A549 (cell line): ENCODE data around the gene SLC22A16. TPM values are rescaled to one million over a fixed set of nuclear protein-coding genes. Genes with fewer than 3 reads are reported as not detected.

Experiments used
- ATAC-seq, 2 experiments: fragments of 200-7000 bp in 1 of 2; fragments of >200 bp in 1 of 2; cut with Nextera tagmentation in 1 of 2; cut with Tn5 transposase in 1 of 2; 3 replicates each; pipeline versions ENCODE4 v1.8.0 to v1.9.1; 2018 to 2020; ENCODE audit warnings: mild to moderate bottlenecking in 1 of 2, moderate library complexity in 1 of 2
- CTCF ChIA-PET: fragments of 300-600 bp; sonication (Branson Sonifier 250); formaldehyde crosslinking; extraction: SDS; loops from one replicate; lab custom pipeline; 2021; ENCODE audit warnings: antibody characterized with exemption, inconsistent platforms; lab: Yijun Ruan, JAX
- POLR2A ChIA-PET: fragments of 350-600 bp; formaldehyde crosslinking; extraction: SDS; loops from one replicate; lab custom pipeline; 2021; ENCODE audit warnings: antibody characterized with exemption, inconsistent platforms; lab: Yijun Ruan, JAX
- DNase-seq, 2 experiments: peaks; one replicate each; pipeline versions ENCODE4 v3.0.0 to v3.0.0-alpha.2; 2011 to 2016; ENCODE audit warnings: low read depth in 1 of 2, low spot score in 1 of 2
- FAIRE-seq: peaks from 2 replicates; lab custom pipeline; 2011; peaks lifted over from hg19 to GRCh38; lab: Jason Lieb, UNC
- H3K27ac ChIP-seq, 2 experiments: fragments of >200 bp; sonication (Bioruptor Twin); formaldehyde crosslinking; 3 replicates each; pipeline ENCODE4 v1.5.1; 2016 to 2017
- H3K4me1 ChIP-seq: fragments of >200 bp; sonication (Bioruptor Twin); formaldehyde crosslinking; 3 replicates; pipeline ENCODE4 v1.6.1; 2016
- H3K4me2 ChIP-seq: fragments of >200 bp; sonication (Bioruptor Twin); formaldehyde crosslinking; 3 replicates; pipeline ENCODE4 v1.6.1; 2016
- H3K4me3 ChIP-seq: fragments of >200 bp; sonication (Bioruptor Twin); formaldehyde crosslinking; 3 replicates; pipeline ENCODE4 v1.5.1; 2016
- H3K9me3 ChIP-seq: fragments of >200 bp; sonication (Bioruptor Twin); formaldehyde crosslinking; 3 replicates; pipeline ENCODE4 v1.6.1; 2016
- CBX2 ChIP-seq: fragments of 200-600 bp; sonication (generic); IDR thresholded peaks from 2 replicates; pipeline ENCODE4 v1.6.1; 2016; ENCODE audit warnings: low read depth, mild to moderate bottlenecking, borderline replicate concordance
- ESRRA ChIP-seq: fragments of 150-350 bp; IDR thresholded peaks from 2 replicates; pipeline ENCODE4 v1.6.1; 2014; ENCODE audit warnings: mild to moderate bottlenecking, low read length, borderline replicate concordance
- GATA3 ChIP-seq: IDR thresholded peaks from 2 replicates; pipeline ENCODE4 v1.6.1; 2012; ENCODE audit warnings: borderline replicate concordance
- HDAC2 ChIP-seq: fragments of 200-600 bp; sonication (generic); IDR thresholded peaks from 2 replicates; pipeline ENCODE4 v1.6.1; 2016
- HEYL ChIP-seq: fragments of 250-450 bp; sonication (Bioruptor Pico); IDR thresholded peaks from 2 replicates; pipeline ENCODE4 v1.8.0; 2021; ENCODE audit warnings: mild to moderate bottlenecking, moderate library complexity
- HOXA7 ChIP-seq: fragments of 250-450 bp; sonication (Bioruptor Pico); IDR thresholded peaks from 2 replicates; pipeline ENCODE4 v1.5.0; 2020; ENCODE audit warnings: mild to moderate bottlenecking, moderate library complexity
- MAZ ChIP-seq: fragments of 150-350 bp; IDR thresholded peaks from 2 replicates; pipeline ENCODE4 v1.6.1; 2014; ENCODE audit warnings: antibody characterized with exemption, low read depth, low read length, borderline replicate concordance
- RARB ChIP-seq: fragments of 250-450 bp; sonication (Bioruptor Pico); IDR thresholded peaks from 2 replicates; pipeline ENCODE4 v1.8.0; 2021; ENCODE audit warnings: mild to moderate bottlenecking, moderate library complexity
- RFX5 ChIP-seq: fragments of 450-650 bp; IDR thresholded peaks from 2 replicates; pipeline ENCODE4 v1.7.1; 2014; ENCODE audit warnings: antibody characterized with exemption, mild to moderate bottlenecking, moderate library complexity
- WGBS: methylation state at CpG from one replicate; pipeline ENCODE4 v1.1.6; 2017; ENCODE audit errors: missing lambda C conversion rate; 5-methylcytosine and 5-hydroxymethylcytosine counted together
- polyA plus RNA-seq, 4 experiments: library from polyadenylated mRNA; depleted of rRNA in 3 of 4; stranded (reverse); fragments of >200 nt; fragmentation: RNase III in 1 of 4; extraction: RNeasy Plus Mini Kit Qiagen cat#74134 plus additional on column Dnase treatment in 1 of 4; gene quantifications; 2 replicates in 3 of 4; 3 replicates in 1 of 4; pipeline ENCODE4 v1.2.3, GENCODE V29; 2011 to 2017
- TF ChIP-seq, protein P1 (sequence below): fragments of 200-600 bp; sonication (generic); IDR thresholded peaks from 2 replicates; pipeline ENCODE4 v1.6.1; 2016; ENCODE audit warnings: antibody characterized with exemption, mild to moderate bottlenecking, moderate library complexity

Gene SLC22A16
- polyA plus RNA-seq, 2 of the 4 experiments (the other 2 are of a cell fraction), result not detected

DNA sequence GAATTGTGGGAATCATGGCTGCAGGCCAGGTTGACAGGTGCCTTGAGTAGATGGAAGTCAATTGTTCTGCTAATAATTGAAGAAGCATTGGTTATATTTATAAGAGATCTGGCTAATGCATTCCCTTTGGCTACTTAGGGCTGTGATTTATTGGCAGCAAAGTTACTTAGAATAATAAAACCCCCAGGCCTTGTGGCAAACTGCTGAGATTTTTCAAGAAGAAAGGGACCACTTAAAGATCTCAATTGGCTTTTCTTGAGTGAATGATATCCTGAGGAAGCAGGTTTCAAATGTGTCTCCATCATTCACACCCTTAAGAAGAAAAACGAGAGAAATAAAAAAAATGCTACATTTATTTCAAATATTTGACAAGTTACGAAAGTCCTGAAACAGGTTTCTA, 88.4 kb downstream of the SLC22A16 start (continued):
- no peak for TF ChIP-seq MAZ
- no peak for TF ChIP-seq CBX2
- TF ChIP-seq RFX5, result no peak
- TF ChIP-seq HDAC2, result no peak

DNA sequence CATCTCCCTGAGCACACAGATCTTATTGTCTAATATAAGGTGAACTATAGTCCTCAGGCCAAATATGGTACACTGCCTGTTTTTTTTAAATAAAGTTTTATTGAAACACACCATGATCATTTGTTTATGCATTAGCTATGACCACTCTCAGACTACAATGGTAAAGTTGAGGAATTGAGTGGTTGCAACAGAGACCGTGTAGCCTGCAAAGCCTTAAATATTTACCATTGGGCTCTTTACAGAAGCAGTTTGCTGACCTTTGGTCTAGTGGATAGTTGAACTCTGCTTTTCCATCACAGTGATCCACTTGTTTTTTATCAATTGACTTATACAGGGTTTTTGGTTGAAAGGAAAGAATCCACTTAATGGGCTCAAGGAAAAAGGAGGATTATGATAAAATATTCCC, 91.0 kb downstream of the SLC22A16 start:
- Histone ChIP-seq H3K4me1 (no peaks in the 10 kb centered on the region), H3K4me3 (no peak overlapping the region), H3K4me2 (no peak overlapping the region), H3K9me3 (no peaks in the 10 kb centered on the region), H3K27ac (no peak overlapping the region)
- TF ChIP-seq HEYL (CRISPR knock-in tag) (no peak), CBX2 (no peak)
- 74% methylated on average over 1 of the region's 1 CpG for WGBS
- CTCF ChIA-PET, result interaction anchor here (0.7 to 0.9 kb wide), 2 partner anchors 36 to 681 kb away, joined by 3 read pairs; no protein-coding TSS in a partner anchor
- POLR2A ChIA-PET, result no interaction called here
- ATAC-seq, result no peak
- FAIRE-seq, result no peak
- DNase-seq, result no peak

GRCh38 chr6:110378552-110378951, 97.9 kb downstream of the SLC22A16 start:
- no peak overlapping the region for H3K4me2 ChIP-seq
- CTCF ChIA-PET, result no interaction called here
- no peak overlapping the region for H3K4me3 ChIP-seq
- no peak for FAIRE-seq
- POLR2A ChIA-PET, result no interaction called here
- no peak overlapping the region for H3K27ac ChIP-seq
- H3K4me1 ChIP-seq, result no peaks in the 10 kb centered on the region
- no peak for TF ChIP-seq RARB (CRISPR knock-in tag)
- no peak for TF ChIP-seq HOXA7
- no peak for TF ChIP-seq GATA3
- TF ChIP-seq, protein P1, sequence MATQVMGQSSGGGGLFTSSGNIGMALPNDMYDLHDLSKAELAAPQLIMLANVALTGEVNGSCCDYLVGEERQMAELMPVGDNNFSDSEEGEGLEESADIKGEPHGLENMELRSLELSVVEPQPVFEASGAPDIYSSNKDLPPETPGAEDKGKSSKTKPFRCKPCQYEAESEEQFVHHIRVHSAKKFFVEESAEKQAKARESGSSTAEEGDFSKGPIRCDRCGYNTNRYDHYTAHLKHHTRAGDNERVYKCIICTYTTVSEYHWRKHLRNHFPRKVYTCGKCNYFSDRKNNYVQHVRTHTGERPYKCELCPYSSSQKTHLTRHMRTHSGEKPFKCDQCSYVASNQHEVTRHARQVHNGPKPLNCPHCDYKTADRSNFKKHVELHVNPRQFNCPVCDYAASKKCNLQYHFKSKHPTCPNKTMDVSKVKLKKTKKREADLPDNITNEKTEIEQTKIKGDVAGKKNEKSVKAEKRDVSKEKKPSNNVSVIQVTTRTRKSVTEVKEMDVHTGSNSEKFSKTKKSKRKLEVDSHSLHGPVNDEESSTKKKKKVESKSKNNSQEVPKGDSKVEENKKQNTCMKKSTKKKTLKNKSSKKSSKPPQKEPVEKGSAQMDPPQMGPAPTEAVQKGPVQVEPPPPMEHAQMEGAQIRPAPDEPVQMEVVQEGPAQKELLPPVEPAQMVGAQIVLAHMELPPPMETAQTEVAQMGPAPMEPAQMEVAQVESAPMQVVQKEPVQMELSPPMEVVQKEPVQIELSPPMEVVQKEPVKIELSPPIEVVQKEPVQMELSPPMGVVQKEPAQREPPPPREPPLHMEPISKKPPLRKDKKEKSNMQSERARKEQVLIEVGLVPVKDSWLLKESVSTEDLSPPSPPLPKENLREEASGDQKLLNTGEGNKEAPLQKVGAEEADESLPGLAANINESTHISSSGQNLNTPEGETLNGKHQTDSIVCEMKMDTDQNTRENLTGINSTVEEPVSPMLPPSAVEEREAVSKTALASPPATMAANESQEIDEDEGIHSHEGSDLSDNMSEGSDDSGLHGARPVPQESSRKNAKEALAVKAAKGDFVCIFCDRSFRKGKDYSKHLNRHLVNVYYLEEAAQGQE, result no peak
- TF ChIP-seq ESRRA, result no peak
- no CpG with 5 or more reads among the region's 9 CpGs for WGBS
- DNase-seq, result no peak
- no peaks in the 10 kb centered on the region for H3K9me3 ChIP-seq
- no peak for ATAC-seq

Other genes with a start within 250 kb of the SLC22A16 start
- gene METTL24, start 118.3 kb downstream of the SLC22A16 start, polyA plus RNA-seq (2011; rRNA removed), result not detected in 2 replicates
- gene METTL24, start 118.3 kb downstream of the SLC22A16 start, polyA plus RNA-seq (2017; fragmentation: RNase III; extraction: RNeasy Plus Mini Kit Qiagen cat#74134 plus additional on column Dnase treatment), result not detected in 3 replicates
- 0.04 and 0.11 TPM in 2 replicates for gene DDO, start 61.0 kb downstream of the SLC22A16 start, polyA plus RNA-seq (2011; rRNA removed)
- gene DDO, start 61.0 kb downstream of the SLC22A16 start, polyA plus RNA-seq (2017; fragmentation: RNase III; extraction: RNeasy Plus Mini Kit Qiagen cat#74134 plus additional on column Dnase treatment), result 0.05 to 0.08 TPM in 2 of 3 replicates, not detected in the other